Endothelial cell of umbilical vein (primary cell): ENCODE data around the gene XPA. TPM values are rescaled to one million over a fixed set of nuclear protein-coding genes. Genes with fewer than 3 reads are reported as not detected.

Experiments
- BruUV-seq: library from RNA; stranded (reverse); fragments of 400-500 nt; replicated peaks from 2 replicates; lab custom pipeline; 2021; lab: Mats Ljungman, UMichigan
- CTCF ChIA-PET: fragments of 300-600, 350-600 bp; sonication (Branson Sonifier 250); formaldehyde crosslinking; loops from one replicate; lab custom pipeline; 2021; ENCODE audit warnings: antibody characterized with exemption, inconsistent platforms; lab: Charles Lee
- POLR2A ChIA-PET: fragments of 300-600, 350-600 bp; sonication (Branson Sonifier 250); formaldehyde crosslinking; loops from one replicate; lab custom pipeline; 2021; ENCODE audit warnings: antibody characterized with exemption, inconsistent platforms; lab: Charles Lee
- DNase-seq: peaks from one replicate; pipeline ENCODE4 v3.0.0-alpha.2; 2011; ENCODE audit warnings: low read depth, low spot score
- FAIRE-seq: peaks from 2 replicates; lab custom pipeline; 2011; peaks lifted over from hg19 to GRCh38; lab: Jason Lieb, UNC
- H2AFZ ChIP-seq: 2 replicates; pipeline ENCODE4 v1.6.0; 2012; ENCODE audit warnings: low read depth, low read length, control low read depth, inconsistent platforms
- H3K27ac ChIP-seq: 2 replicates; pipeline ENCODE4 v1.5.1; 2011; ENCODE audit warnings: low read depth, mild to moderate bottlenecking, control low read depth, low read length, moderate library complexity; ENCODE audit not compliant: insufficient read depth
- H3K27me3 ChIP-seq, 2 experiments: 2 replicates each; pipeline versions ENCODE4 v1.6.0 to v1.6.1; 2011; ENCODE audit warnings: low read length in 2 of 2, mixed read lengths in 1 of 2; ENCODE audit not compliant: control insufficient read depth in 2 of 2, insufficient read depth in 2 of 2
- H3K36me3 ChIP-seq, 2 experiments: 2 replicates in 1 of 2; 3 replicates in 1 of 2; pipeline ENCODE4 v1.5.1; 2011; ENCODE audit warnings: low read length in 2 of 2, mild to moderate bottlenecking in 1 of 2, moderate library complexity in 1 of 2; ENCODE audit not compliant: control insufficient read depth in 2 of 2, insufficient read depth in 2 of 2; ENCODE audit errors: extremely low read depth in 1 of 2
- H3K4me1 ChIP-seq: 3 replicates; pipeline ENCODE4 v1.5.1; 2011; ENCODE audit warnings: mild to moderate bottlenecking, low read length; ENCODE audit not compliant: control insufficient read depth, insufficient read depth; ENCODE audit errors: extremely low read depth
- H3K4me2 ChIP-seq: 2 replicates; pipeline ENCODE4 v1.6.1; 2011; ENCODE audit warnings: low read length, control low read depth, mixed read lengths; ENCODE audit not compliant: insufficient read depth
- H3K4me3 ChIP-seq, 3 experiments: fragments of 200-600 bp in 1 of 3; sonication (generic), shearing (Covaris generic) in 1 of 3; replicated peaks in 1 of 3; 2 replicates each; pipeline ENCODE4 v1.5.1; 2011 to 2016; ENCODE audit warnings: control low read depth in 3 of 3, low read length in 3 of 3, mild to moderate bottlenecking in 2 of 3, inconsistent platforms in 1 of 3, low read depth in 1 of 3, moderate library complexity in 1 of 3; ENCODE audit not compliant: insufficient read depth in 1 of 3
- H3K79me2 ChIP-seq: 2 replicates; pipeline ENCODE4 v1.6.0; 2012; ENCODE audit warnings: low read length, inconsistent platforms; ENCODE audit not compliant: control insufficient read depth, insufficient read depth
- H3K9ac ChIP-seq: replicated peaks from 2 replicates; pipeline ENCODE3; 2011; ENCODE audit warnings: low read length, control low read depth; ENCODE audit not compliant: insufficient read depth; ENCODE audit errors: extremely low read depth
- H3K9me1 ChIP-seq: replicated peaks from 3 replicates; pipeline ENCODE4 v1.6.0; 2011; ENCODE audit warnings: mild to moderate bottlenecking, low read length; ENCODE audit not compliant: control insufficient read depth, insufficient read depth; ENCODE audit errors: extremely low read depth
- H3K9me3 ChIP-seq: replicated peaks from 2 replicates; pipeline ENCODE4 v1.5.1; 2012; ENCODE audit warnings: low read length, inconsistent platforms; ENCODE audit not compliant: control insufficient read depth, insufficient read depth
- H4K20me1 ChIP-seq: replicated peaks from 2 replicates; pipeline ENCODE3; 2011; ENCODE audit warnings: mild to moderate bottlenecking, low read length; ENCODE audit not compliant: control insufficient read depth, insufficient read depth; ENCODE audit errors: extremely low read depth
- CTCF ChIP-seq, 2 donors: IDR thresholded peaks; 1 replicate in 1 of 2; 2 replicates in 1 of 2; pipeline ENCODE4 v1.5.1; 2011; ENCODE audit warnings: low read length in 2 of 2, mild to moderate bottlenecking in 2 of 2, moderate library complexity in 2 of 2, control low read depth in 1 of 2, inconsistent platforms in 1 of 2, low read depth in 1 of 2; ENCODE audit not compliant: insufficient read depth in 1 of 2; ENCODE audit errors: extremely low read depth in 1 of 2
- EZH2 ChIP-seq: IDR thresholded peaks from 2 replicates; pipeline ENCODE4 v1.6.1; 2012; ENCODE audit warnings: borderline replicate concordance, low read depth, mild to moderate bottlenecking, moderate library complexity, low read length, inconsistent platforms; ENCODE audit not compliant: severe bottlenecking
- FOS ChIP-seq: IDR thresholded peaks from 2 replicates; pipeline ENCODE4 v1.6.1; 2011; ENCODE audit warnings: mild to moderate bottlenecking, low read length, moderate library complexity, borderline replicate concordance; ENCODE audit not compliant: insufficient read depth
- GATA2 ChIP-seq: IDR thresholded peaks from 2 replicates; pipeline ENCODE4 v1.7.0; 2011; ENCODE audit warnings: low read depth, mild to moderate bottlenecking, moderate library complexity, mixed read lengths, low read length; ENCODE audit not compliant: insufficient read length, insufficient read depth
- JUN ChIP-seq: IDR thresholded peaks from 2 replicates; pipeline ENCODE4 v1.6.1; 2011; ENCODE audit warnings: borderline replicate concordance, low read depth; ENCODE audit not compliant: insufficient read length, insufficient read depth
- MAX ChIP-seq: IDR thresholded peaks from 2 replicates; pipeline ENCODE4 v1.6.1; 2011; ENCODE audit not compliant: insufficient read depth, insufficient read length
- MYC ChIP-seq: IDR thresholded peaks from one replicate; pipeline ENCODE4 v1.6.1; 2011; ENCODE audit warnings: mild to moderate bottlenecking, low read depth, low read length
- POLR2A ChIP-seq: IDR thresholded peaks from 2 replicates; pipeline ENCODE4 v1.6.1; 2012; ENCODE audit warnings: low read depth, mild to moderate bottlenecking, control low read depth, low read length
- POLR2AphosphoS5 ChIP-seq: IDR thresholded peaks from 2 replicates; pipeline ENCODE4 v1.6.1; 2012; ENCODE audit warnings: low read depth, mild to moderate bottlenecking, control low read depth, low read length, moderate library complexity; ENCODE audit not compliant: insufficient read depth
- dilution Hi-C: fragments of 300-500 bp; cut with MboI; formaldehyde crosslinking; loops from one replicate; pipeline ENCODE4 v1.15.0; 2019; ENCODE audit warnings: low sequenced_read_pairs; ENCODE audit not compliant: extremely low pct_ligation_motif_present
- intact Hi-C: fragments of 100-400 bp; cut with micrococcal nuclease; formaldehyde crosslinking; loops from one replicate; pipeline ENCODE4 v1.10.0; 2022
- polyA plus RNA-seq, 4 experiments: library from polyadenylated mRNA; depleted of rRNA in 3 of 4; stranded (reverse) in 3 of 4; unstranded in 1 of 4; fragments of >200 nt; gene quantifications; 2 replicates each; pipeline versions ENCODE4 v1.2.1 to v1.2.3, GENCODE V29; 2011 to 2012; ENCODE audit warnings: missing spikeins in 1 of 4
- total RNA-seq: library from RNA; stranded (reverse); gene quantifications from 2 replicates; pipeline ENCODE4 v1.2.3, GENCODE V29; 2021

The XPA gene
- total and polyA plus RNA-seq, 2 donors (not counting 3 experiments of a cell fraction or from before 2014, with no cell fraction given): 3.6 to 21.1 TPM

GRCh38 chr9:97723819-97724218 is 26.7 kb upstream of the XPA start:
- intact Hi-C loops: no loop called here
- no peak for FAIRE-seq
- H3K27ac ChIP-seq: no peak overlapping the region
- H3K27me3 ChIP-seq: peaks cover 7 to 17% of the 10 kb centered on the region in 2 experiments
- no peak overlapping the region for H3K4me3 ChIP-seq
- H3K4me2 ChIP-seq: no peak overlapping the region
- ChIA-PET CTCF (no interaction called here), POLR2A (no interaction called here)
- no peaks in the 10 kb centered on the region for H3K36me3 ChIP-seq
- H4K20me1 ChIP-seq: no peaks in the 10 kb centered on the region
- no peaks in the 10 kb centered on the region for H3K79me2 ChIP-seq
- no peaks in the 10 kb centered on the region for H3K9me1 ChIP-seq
- no peak overlapping the region for H3K9ac ChIP-seq
- dilution Hi-C loops: no loop called here
- no peak for DNase-seq
- BruUV-seq: no TSS peak
- H3K4me1 ChIP-seq: no peaks in the 10 kb centered on the region
- H2AFZ ChIP-seq: no peak overlapping the region
- TF ChIP-seq MYC (no peak), MAX (no peak), JUN (no peak), EZH2 (no peak), POLR2AphosphoS5 (no peak)
- H3K9me3 ChIP-seq: no peaks in the 10 kb centered on the region

GRCh38 chr9:97722331-97722730 is 25.2 kb upstream of the XPA start:
- TF ChIP-seq MYC: no peak
- no peak for TF ChIP-seq JUN
- no peak for TF ChIP-seq MAX
- TF ChIP-seq POLR2A: no peak
- no peak for TF ChIP-seq POLR2AphosphoS5
- no peak for TF ChIP-seq CTCF (IDR thresholded peaks at IDR 0.05; ENCODE audit: extremely low read depth in 1 of 2, insufficient read depth in 1 of 2, low read depth in 1 of 2, low read length in 2 of 2)
- no peak for TF ChIP-seq FOS
- TF ChIP-seq EZH2: no peak
- no peak for TF ChIP-seq GATA2
- peaks cover 10 to 15% of the 10 kb centered on the region in 2 experiments for H3K27me3 ChIP-seq
- H3K27ac ChIP-seq: no peak overlapping the region
- H3K9me1 ChIP-seq: no peaks in the 10 kb centered on the region
- no peak for DNase-seq
- no peak overlapping the region for H3K9ac ChIP-seq
- FAIRE-seq: no peak
- intact Hi-C loops: no loop called here
- H3K4me3 ChIP-seq: no peak overlapping the region
- H3K9me3 ChIP-seq: no peaks in the 10 kb centered on the region
- ChIA-PET POLR2A (no interaction called here), CTCF (no interaction called here)
- H2AFZ ChIP-seq: no peak overlapping the region
- dilution Hi-C loops: no loop called here
- no peaks in the 10 kb centered on the region for H3K79me2 ChIP-seq
- no TSS peak for BruUV-seq
- H3K4me2 ChIP-seq: no peak overlapping the region
- no peaks in the 10 kb centered on the region for H3K36me3 ChIP-seq
- H4K20me1 ChIP-seq: no peaks in the 10 kb centered on the region
- no peaks in the 10 kb centered on the region for H3K4me1 ChIP-seq
